Neural progenitor cell (in vitro differentiated cells): Measurements from ENCODE around the gene ADGRG1.

ENCODE experiments used
- CTCF ChIP-seq: fragments of 200-600 bp; sonication (generic); IDR thresholded peaks from 2 replicates; pipeline ENCODE4 v1.5.1; 2017; ENCODE audit warnings: antibody characterized with exemption, mild to moderate bottlenecking
- EZH2 ChIP-seq: fragments of 200-600 bp; sonication (generic); IDR thresholded peaks from 2 replicates; pipeline ENCODE4 v1.6.1; 2017; ENCODE audit warnings: antibody characterized with exemption, mild to moderate bottlenecking, moderate library complexity
- EZH2phosphoT487 ChIP-seq: fragments of 200-600 bp; sonication (generic); IDR thresholded peaks from 2 replicates; pipeline ENCODE4 v1.6.1; 2017; ENCODE audit warnings: antibody characterized with exemption

DNA sequence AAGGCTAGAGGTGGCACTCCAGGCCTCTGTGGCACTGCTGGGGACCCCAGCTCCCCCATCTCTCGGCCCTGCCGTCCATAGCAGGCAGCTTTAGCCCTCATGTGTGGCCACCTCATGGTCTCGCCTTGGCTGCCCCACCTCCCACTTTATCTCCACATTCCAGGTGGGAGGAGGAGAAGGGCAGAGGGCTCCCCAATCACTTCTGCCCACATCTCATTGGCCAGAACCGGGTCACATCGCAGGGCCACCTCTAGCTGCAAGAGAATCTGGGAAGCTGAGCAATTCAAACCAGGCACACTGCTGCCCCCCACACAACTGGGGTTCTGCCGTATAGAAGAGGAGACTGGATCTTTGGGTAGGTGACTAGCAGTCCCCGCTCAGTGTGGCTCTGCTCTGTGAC is 67.8 kb downstream of the ADGRG1 start:
- TF ChIP-seq CTCF (no peak), EZH2 (no peak), EZH2phosphoT487 (no peak)
